ENCODE data around the gene TBC1D3.
"Not testable (repeated sequence)": the region's sequence is repeated elsewhere in the genome, so short reads cannot be mapped to it uniquely, and the experiment has no call there.

Gene TBC1D3

GRCh38 chr17:38192455-38192854 lies at the start of gene TBC1D3:
TBC1D3 (minus strand) TSS chr17:38192555; CDS start chr17:38191029, 1,526 bp downstream.
- DNase-seq, result not testable (repeated sequence)

- not testable (repeated sequence) for DNase-seq
These were observed 40.4 kb upstream of the TBC1D3 start for GRCh38 chr17:38232790-38233189.

- not testable (repeated sequence) for DNase-seq
These were observed 33.6 kb upstream of the TBC1D3 start for GRCh38 chr17:38225844-38226495.

- not testable (repeated sequence) for DNase-seq
These were observed 28.5 kb upstream of the TBC1D3 start for GRCh38 chr17:38220867-38221266.

- DNase-seq, result not testable (repeated sequence)
These were observed 7.9 kb upstream of the TBC1D3 start for GRCh38 chr17:38200271-38200670.

- DNase-seq, result not testable (repeated sequence)
These were observed 57.5 kb downstream of the TBC1D3 start for GRCh38 chr17:38134860-38135259.
